HCT116 (cell line): ENCODE data around the gene ATP10B. TPM values are rescaled to one million over a fixed set of nuclear protein-coding genes. Genes with fewer than 3 reads are reported as not detected.

Source experiments
- ATAC-seq: fragments of 200-7000 bp; cut with Tn5 transposase; 2 replicates; pipeline ENCODE4 v1.9.1; 2020; ENCODE audit warnings: mild to moderate bottlenecking, moderate library complexity
- BruUV-seq: library from RNA; stranded (reverse); fragments of 400-500 nt; replicated peaks from 2 replicates; lab custom pipeline; 2021; lab: Mats Ljungman, UMichigan
- CTCF ChIA-PET: fragments of 300-600 bp; sonication (Branson Sonifier 250); formaldehyde crosslinking; loops from one replicate; lab custom pipeline; 2021; ENCODE audit warnings: antibody characterized with exemption; lab: Charles Lee
- POLR2A ChIA-PET: fragments of 300-600, 350-600 bp; sonication (Branson Sonifier 250); formaldehyde crosslinking; loops from one replicate; lab custom pipeline; 2021; ENCODE audit warnings: antibody characterized with exemption; lab: Charles Lee
- RAD21 ChIA-PET, 2 experiments: fragments of 300-600 bp; sonication (Branson Sonifier 250); formaldehyde crosslinking; loops; one replicate each; lab custom pipeline; 2023; ENCODE audit warnings: low total read pairs in 2 of 2; ENCODE audit not compliant: uncharacterized antibody in 2 of 2, unreplicated experiment in 2 of 2, low non-redundant PET in 1 of 2; lab: Charles Lee
- DNase-seq: peaks from one replicate; pipeline ENCODE4 v3.0.0-alpha.2; 2010; ENCODE audit warnings: low read depth, low spot score
- H2AFZ ChIP-seq: fragments of 200-600 bp; shearing (Covaris generic), sonication (generic); 2 replicates; pipeline ENCODE4 v1.6.1; 2017; ENCODE audit warnings: low read depth, mixed run types, mixed read lengths, antibody characterized with exemption, low read length; ENCODE audit not compliant: poor library complexity, severe bottlenecking
- H3K27ac ChIP-seq: 2 replicates; pipeline ENCODE4 v1.5.1; 2012; ENCODE audit warnings: low read depth, low read length
- H3K27me3 ChIP-seq: fragments of 200-600 bp; sonication (generic); 2 replicates; pipeline ENCODE4 v1.6.1; 2016; ENCODE audit warnings: mixed run types, low read length, mixed read lengths; ENCODE audit not compliant: insufficient read depth
- H3K36me3 ChIP-seq, 2 experiments: fragments of 200-500 bp in 1 of 2; fragments of 200-600 bp in 1 of 2; sonication (Bioruptor generic) in 1 of 2; sonication (generic) in 1 of 2; 2 replicates each; pipeline versions ENCODE4 v1.5.1 to v1.6.1; 2014 to 2016; ENCODE audit warnings: low read length in 2 of 2, inconsistent platforms in 1 of 2, mixed read lengths in 1 of 2, mixed run types in 1 of 2; ENCODE audit not compliant: insufficient read depth in 2 of 2, control insufficient read depth in 1 of 2
- H3K4me1 ChIP-seq, 2 experiments: fragments of 200-600 bp in 1 of 2; sonication (generic) in 1 of 2; 2 replicates each; pipeline versions ENCODE4 v1.5.1 to v1.6.1; 2012 to 2017; ENCODE audit warnings: low read length in 2 of 2, inconsistent platforms in 1 of 2, mild to moderate bottlenecking in 1 of 2, mixed read lengths in 1 of 2, mixed run types in 1 of 2, moderate library complexity in 1 of 2; ENCODE audit not compliant: insufficient read depth in 2 of 2, control insufficient read depth in 1 of 2
- H3K4me2 ChIP-seq: fragments of 200-600 bp; sonication (generic); 2 replicates; pipeline ENCODE4 v1.6.1; 2017; ENCODE audit warnings: mixed run types, low read length, mixed read lengths
- H3K4me3 ChIP-seq, 2 experiments: fragments of 200-600 bp in 1 of 2; sonication (generic) in 1 of 2; replicated peaks in 1 of 2; 2 replicates each; pipeline ENCODE4 v1.5.1; 2011 to 2016; ENCODE audit warnings: low read length in 2 of 2, control low read depth in 1 of 2, low read depth in 1 of 2, mild to moderate bottlenecking in 1 of 2, mixed read lengths in 1 of 2, mixed run types in 1 of 2
- H3K79me2 ChIP-seq: fragments of 200-600 bp; sonication (generic); 2 replicates; pipeline ENCODE4 v1.6.1; 2017; ENCODE audit warnings: mild to moderate bottlenecking, mixed run types, low read length, moderate library complexity, mixed read lengths; ENCODE audit not compliant: insufficient read depth
- H3K9ac ChIP-seq: fragments of 200-600 bp; sonication (generic); 2 replicates; pipeline ENCODE4 v1.6.1; 2016; ENCODE audit warnings: low read length, mixed read lengths
- H3K9me2 ChIP-seq: fragments of 200-600 bp; sonication (generic), shearing (Covaris generic); 2 replicates; pipeline ENCODE4 v1.6.1; 2017; ENCODE audit warnings: mixed run types, mild to moderate bottlenecking, moderate library complexity; ENCODE audit not compliant: insufficient read depth
- H3K9me3 ChIP-seq, 2 experiments: fragments of 200-500 bp in 1 of 2; fragments of 200-600 bp in 1 of 2; sonication (Bioruptor generic) in 1 of 2; sonication (generic) in 1 of 2; 2 replicates each; pipeline ENCODE4 v1.6.1; 2014 to 2017; ENCODE audit warnings: low read length in 2 of 2, mixed read lengths in 2 of 2, inconsistent platforms in 1 of 2, low read depth in 1 of 2, mild to moderate bottlenecking in 1 of 2, mixed run types in 1 of 2, moderate library complexity in 1 of 2; ENCODE audit not compliant: control insufficient read depth in 1 of 2, insufficient read depth in 1 of 2
- H4K20me1 ChIP-seq: fragments of 200-600 bp; sonication (generic), shearing (Covaris generic); 2 replicates; pipeline ENCODE4 v1.6.1; 2017; ENCODE audit warnings: mixed run types, mild to moderate bottlenecking, moderate library complexity; ENCODE audit not compliant: insufficient read depth
- ELF1 ChIP-seq: IDR thresholded peaks from 2 replicates; pipeline ENCODE4 v1.6.1; 2012; ENCODE audit warnings: low read depth, borderline replicate concordance
- EZH2 ChIP-seq: fragments of 200-600 bp; sonication (generic); IDR thresholded peaks from 2 replicates; pipeline ENCODE4 v1.6.1; 2017; ENCODE audit warnings: antibody characterized with exemption, mixed run types
- EZH2phosphoT487 ChIP-seq: fragments of 200-600 bp; IDR thresholded peaks from 2 replicates; pipeline ENCODE4 v1.6.1; 2018; ENCODE audit warnings: antibody characterized with exemption, borderline replicate concordance
- FOSL1 ChIP-seq: IDR thresholded peaks from 2 replicates; pipeline ENCODE4 v1.6.1; 2012; ENCODE audit warnings: low read depth
- POLR2A ChIP-seq: IDR thresholded peaks from 2 replicates; pipeline ENCODE4 v1.7.0; 2011; ENCODE audit warnings: borderline replicate concordance; ENCODE audit not compliant: insufficient read depth, insufficient read length; ENCODE audit errors: extremely low read depth
- RAD21 ChIP-seq: IDR thresholded peaks from 2 replicates; pipeline ENCODE4 v1.6.1; 2012; ENCODE audit warnings: low read depth, mild to moderate bottlenecking
- SP1 ChIP-seq: IDR thresholded peaks from 2 replicates; pipeline ENCODE4 v1.6.1; 2012; ENCODE audit warnings: low read depth
- TCF7L2 ChIP-seq: IDR thresholded peaks from 2 replicates; pipeline ENCODE4 v1.7.0; 2011; ENCODE audit warnings: borderline replicate concordance, inconsistent platforms; ENCODE audit not compliant: insufficient read depth, insufficient read length; ENCODE audit errors: extremely low read depth
- YY1 ChIP-seq: IDR thresholded peaks from 2 replicates; pipeline ENCODE4 v1.6.1; 2011; ENCODE audit warnings: low read length, low read depth, moderate library complexity, mild to moderate bottlenecking; ENCODE audit not compliant: insufficient replicate concordance; ENCODE audit errors: extremely low read depth
- ZFX ChIP-seq: fragments of 450-650 bp; IDR thresholded peaks from 2 replicates; pipeline ENCODE4 v1.6.1; 2017
- intact Hi-C: fragments of 100-400 bp; cut with micrococcal nuclease; formaldehyde crosslinking; loops from 2 replicates; pipeline ENCODE4 v1.10.0; 2022
- total RNA-seq: library from RNA; stranded (reverse); gene quantifications from one replicate; pipeline ENCODE4 v1.2.1, GENCODE V29; 2021; ENCODE audit not compliant: unreplicated experiment
- TF ChIP-seq, protein P1 (sequence below), 3 experiments: fragments of 200-600 bp in 1 of 3; sonication (generic) in 1 of 3; IDR thresholded peaks in 2 of 3; conservative IDR thresholded peaks in 1 of 3; 2 replicates each; pipeline ENCODE4 v1.5.1; 2012 to 2017; ENCODE audit warnings: low read depth in 2 of 3, low read length in 2 of 3, antibody characterized with exemption in 1 of 3, borderline replicate concordance in 1 of 3, control low read depth in 1 of 3, mild to moderate bottlenecking in 1 of 3, mixed read lengths in 1 of 3, mixed run types in 1 of 3, moderate library complexity in 1 of 3; ENCODE audit not compliant: insufficient read depth in 1 of 3
- TF ChIP-seq, protein P2 (sequence below): IDR thresholded peaks from 2 replicates; pipeline ENCODE4 v1.6.1; 2012

ATP10B gene
- total RNA-seq, 1 experiment from 2014 or later: 0.07 TPM

DNA sequence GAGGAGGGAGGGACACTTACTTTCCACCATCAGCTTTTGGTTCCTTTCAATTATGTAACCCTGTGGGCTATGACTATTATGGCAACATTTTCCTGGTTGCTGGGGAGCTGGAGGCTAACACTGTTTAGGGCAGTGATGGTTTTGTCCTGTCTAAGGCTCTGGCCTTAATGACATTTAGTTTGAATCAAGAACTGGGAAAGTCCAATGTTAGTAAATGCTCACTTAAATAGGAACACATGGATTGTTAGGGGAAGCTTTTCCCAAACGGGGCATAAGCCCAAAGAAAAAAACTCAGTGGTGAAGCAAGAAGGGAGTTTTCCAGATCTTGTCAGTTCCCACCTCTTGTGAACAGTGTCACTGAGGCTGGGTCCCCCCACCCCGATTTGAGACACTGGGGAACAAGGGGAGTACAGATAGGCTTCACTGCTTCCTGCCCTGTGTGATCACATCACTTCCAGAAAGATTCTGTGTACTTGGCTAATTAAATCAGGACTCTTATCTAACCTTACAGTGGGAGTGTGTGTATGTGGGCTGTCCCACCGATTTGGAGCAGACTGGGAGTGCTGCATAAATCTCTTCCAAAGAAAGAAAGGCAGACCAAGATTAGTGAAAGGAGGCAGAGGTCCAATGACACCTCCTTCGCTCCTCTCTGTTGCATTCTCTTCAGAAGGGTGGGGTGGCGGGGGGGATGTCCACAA lies 223.9 kb downstream of the ATP10B start:
- BruUV-seq: no TSS peak
- no peak overlapping the region for H3K27ac ChIP-seq
- H3K9me3 ChIP-seq: no peaks in the 10 kb centered on the region
- CTCF ChIA-PET: no interaction called here
- no peaks in the 10 kb centered on the region for H4K20me1 ChIP-seq
- no peaks in the 10 kb centered on the region for H3K4me1 ChIP-seq
- POLR2A ChIA-PET: no interaction called here
- no peak for ATAC-seq
- no peak overlapping the region for H3K4me2 ChIP-seq
- TF ChIP-seq RAD21: no peak
- no peak for TF ChIP-seq EZH2
- TF ChIP-seq ZFX: no peak
- no peak for TF ChIP-seq FOSL1
- TF ChIP-seq SP1: no peak
- no peak for TF ChIP-seq YY1
- TF ChIP-seq POLR2A: no peak
- TF ChIP-seq, protein P1, sequence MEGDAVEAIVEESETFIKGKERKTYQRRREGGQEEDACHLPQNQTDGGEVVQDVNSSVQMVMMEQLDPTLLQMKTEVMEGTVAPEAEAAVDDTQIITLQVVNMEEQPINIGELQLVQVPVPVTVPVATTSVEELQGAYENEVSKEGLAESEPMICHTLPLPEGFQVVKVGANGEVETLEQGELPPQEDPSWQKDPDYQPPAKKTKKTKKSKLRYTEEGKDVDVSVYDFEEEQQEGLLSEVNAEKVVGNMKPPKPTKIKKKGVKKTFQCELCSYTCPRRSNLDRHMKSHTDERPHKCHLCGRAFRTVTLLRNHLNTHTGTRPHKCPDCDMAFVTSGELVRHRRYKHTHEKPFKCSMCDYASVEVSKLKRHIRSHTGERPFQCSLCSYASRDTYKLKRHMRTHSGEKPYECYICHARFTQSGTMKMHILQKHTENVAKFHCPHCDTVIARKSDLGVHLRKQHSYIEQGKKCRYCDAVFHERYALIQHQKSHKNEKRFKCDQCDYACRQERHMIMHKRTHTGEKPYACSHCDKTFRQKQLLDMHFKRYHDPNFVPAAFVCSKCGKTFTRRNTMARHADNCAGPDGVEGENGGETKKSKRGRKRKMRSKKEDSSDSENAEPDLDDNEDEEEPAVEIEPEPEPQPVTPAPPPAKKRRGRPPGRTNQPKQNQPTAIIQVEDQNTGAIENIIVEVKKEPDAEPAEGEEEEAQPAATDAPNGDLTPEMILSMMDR (IDR thresholded peaks at IDR 0.05 in 2 of 3, conservative IDR thresholded peaks at IDR 0.05 in 1 of 3; ENCODE audit: borderline replicate concordance in 1 of 3, insufficient read depth in 1 of 3, low read depth in 2 of 3, low read length in 2 of 3): no peak
- no peak for TF ChIP-seq ELF1
- TF ChIP-seq TCF7L2: no peak
- no peak for TF ChIP-seq EZH2phosphoT487
- TF ChIP-seq, protein P2, sequence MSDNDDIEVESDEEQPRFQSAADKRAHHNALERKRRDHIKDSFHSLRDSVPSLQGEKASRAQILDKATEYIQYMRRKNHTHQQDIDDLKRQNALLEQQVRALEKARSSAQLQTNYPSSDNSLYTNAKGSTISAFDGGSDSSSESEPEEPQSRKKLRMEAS: no peak
- no peaks in the 10 kb centered on the region for H3K9me2 ChIP-seq
- intact Hi-C loops: no loop called here
- no peak for DNase-seq
- no peak overlapping the region for H2AFZ ChIP-seq
- no peak overlapping the region for H3K4me3 ChIP-seq
- no peak overlapping the region for H3K9ac ChIP-seq
- 0 out of 2 replicates have a peak, but pooled peaks cover 9% of the 10 kb centered on the region for H3K27me3 ChIP-seq
- no peaks in the 10 kb centered on the region for H3K36me3 ChIP-seq
- RAD21 ChIA-PET: no interaction called here
- no peaks in the 10 kb centered on the region for H3K79me2 ChIP-seq
